Type B pancreatic cell (in vitro differentiated cells): ENCODE measurements around the gene HYAL3. TPM values are rescaled to one million over a fixed set of nuclear protein-coding genes. Genes with fewer than 3 reads are reported as not detected.
A peak's percentile ranks its signal among the peaks of the same experiment; 100 is the strongest.

ENCODE experiments used
- DNase-seq: peaks from one replicate; pipeline ENCODE4 v3.0.0; 2021; ENCODE audit warnings: mixed read lengths; ENCODE audit not compliant: unreplicated experiment; ENCODE audit errors: extremely low spot score
- H3K27ac Mint-ChIP-seq: 2 replicates; pipeline ENCODE4 v1.8.0; 2021; ENCODE audit warnings: mild to moderate bottlenecking, mixed read lengths
- H3K27me3 Mint-ChIP-seq: 2 replicates; pipeline ENCODE4 v1.8.0; 2021; ENCODE audit warnings: mixed read lengths
- H3K36me3 Mint-ChIP-seq: 2 replicates; pipeline ENCODE4 v1.8.0; 2021; ENCODE audit warnings: mixed read lengths
- H3K4me1 Mint-ChIP-seq: one replicate; pipeline ENCODE4 v1.8.0; 2021; ENCODE audit warnings: mixed read lengths; ENCODE audit not compliant: unreplicated experiment
- H3K4me3 Mint-ChIP-seq: 2 replicates; pipeline ENCODE4 v1.8.0; 2021; ENCODE audit warnings: mild to moderate bottlenecking, mixed read lengths
- H3K9me3 Mint-ChIP-seq: 2 replicates; pipeline ENCODE4 v1.8.0; 2021; ENCODE audit warnings: mixed read lengths
- total RNA-seq: library from RNA; stranded (reverse); gene quantifications from 2 replicates; pipeline ENCODE4 v1.2.1, GENCODE V29; 2021; ENCODE audit warnings: low replicate concordance
- TF ChIP-seq, protein P1 (sequence below): fragments of 200-600 bp; sonication (generic); conservative IDR thresholded peaks from 2 replicates; pipeline ENCODE4 v1.5.0; 2021; ENCODE audit warnings: antibody characterized with exemption, mild to moderate bottlenecking

HYAL3 gene
- total RNA-seq, 1 donor from 2014 or later, result 2.9 TPM

DNA sequence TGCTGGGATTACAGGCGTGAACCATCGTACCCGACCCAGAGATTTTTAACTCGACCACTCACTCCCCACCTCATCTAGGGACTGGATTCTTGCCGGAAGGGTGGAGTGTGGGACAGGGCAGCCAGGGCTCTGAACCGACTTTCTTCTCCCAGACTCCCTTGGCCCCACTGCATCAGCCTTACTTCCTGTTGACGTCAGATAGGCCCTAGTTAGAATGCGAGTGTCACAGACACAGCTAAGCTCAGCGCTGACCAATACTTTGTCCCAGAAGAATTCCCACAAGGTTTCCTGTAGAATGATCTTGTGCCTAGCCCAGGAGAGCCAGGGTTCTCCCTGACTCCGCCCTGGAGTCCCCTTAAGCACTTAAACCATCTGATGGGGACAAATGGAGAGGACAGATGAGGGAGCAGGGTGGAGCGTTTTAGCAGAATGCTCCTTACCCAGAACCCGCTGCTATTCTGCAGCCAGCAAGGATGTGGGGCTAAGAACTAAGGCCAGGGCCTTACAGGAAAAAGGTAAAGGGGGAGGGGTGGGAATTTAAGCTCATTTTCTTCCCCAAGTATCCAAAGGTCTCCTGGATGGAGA, 34.6 kb upstream of the HYAL3 start:
- TF ChIP-seq, protein P1, sequence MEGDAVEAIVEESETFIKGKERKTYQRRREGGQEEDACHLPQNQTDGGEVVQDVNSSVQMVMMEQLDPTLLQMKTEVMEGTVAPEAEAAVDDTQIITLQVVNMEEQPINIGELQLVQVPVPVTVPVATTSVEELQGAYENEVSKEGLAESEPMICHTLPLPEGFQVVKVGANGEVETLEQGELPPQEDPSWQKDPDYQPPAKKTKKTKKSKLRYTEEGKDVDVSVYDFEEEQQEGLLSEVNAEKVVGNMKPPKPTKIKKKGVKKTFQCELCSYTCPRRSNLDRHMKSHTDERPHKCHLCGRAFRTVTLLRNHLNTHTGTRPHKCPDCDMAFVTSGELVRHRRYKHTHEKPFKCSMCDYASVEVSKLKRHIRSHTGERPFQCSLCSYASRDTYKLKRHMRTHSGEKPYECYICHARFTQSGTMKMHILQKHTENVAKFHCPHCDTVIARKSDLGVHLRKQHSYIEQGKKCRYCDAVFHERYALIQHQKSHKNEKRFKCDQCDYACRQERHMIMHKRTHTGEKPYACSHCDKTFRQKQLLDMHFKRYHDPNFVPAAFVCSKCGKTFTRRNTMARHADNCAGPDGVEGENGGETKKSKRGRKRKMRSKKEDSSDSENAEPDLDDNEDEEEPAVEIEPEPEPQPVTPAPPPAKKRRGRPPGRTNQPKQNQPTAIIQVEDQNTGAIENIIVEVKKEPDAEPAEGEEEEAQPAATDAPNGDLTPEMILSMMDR, result no peak
- no peak for DNase-seq
- peak overlapping the region; percentile 39 for H3K27ac Mint-ChIP-seq
- H3K36me3 Mint-ChIP-seq, result peaks cover 4% of the 10 kb centered on the region
- H3K4me3 Mint-ChIP-seq, result no peak overlapping the region
- H3K4me1 Mint-ChIP-seq, result peaks cover 17% of the 10 kb centered on the region
- peaks cover 4% of the 10 kb centered on the region for H3K27me3 Mint-ChIP-seq
- no peaks in the 10 kb centered on the region for H3K9me3 Mint-ChIP-seq

DNA sequence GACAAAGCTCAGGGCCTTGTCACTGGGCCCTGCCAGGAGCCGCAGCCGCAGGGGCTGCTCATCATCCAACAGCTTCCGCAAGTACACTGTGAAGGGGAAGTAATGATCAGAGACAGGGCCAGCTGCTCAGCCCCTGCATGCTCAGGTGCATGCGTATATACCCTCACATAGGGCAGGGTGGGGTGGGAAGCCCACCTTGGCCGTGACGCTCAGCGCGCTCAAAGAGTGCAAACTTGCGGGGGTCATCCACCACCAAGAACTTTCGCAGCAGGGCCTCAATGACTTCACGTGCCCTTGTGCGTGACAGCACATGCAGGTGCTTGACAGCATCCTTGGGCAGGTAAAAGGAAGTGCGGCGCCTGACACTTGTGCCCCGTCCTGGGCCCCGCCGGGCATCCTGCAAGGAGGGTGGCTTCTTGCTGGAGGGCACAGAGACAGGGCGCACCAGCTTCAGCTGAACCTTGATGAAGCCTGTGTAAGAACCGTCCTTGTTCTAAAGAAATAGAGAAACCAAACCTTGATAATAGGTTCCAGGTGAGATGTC, 32.2 kb upstream of the HYAL3 start:
- no peak overlapping the region for H3K4me3 Mint-ChIP-seq
- H3K27me3 Mint-ChIP-seq, result no peaks in the 10 kb centered on the region
- TF ChIP-seq, protein P1, result no peak
- no peak overlapping the region for H3K27ac Mint-ChIP-seq
- no peak for DNase-seq
- peaks cover 3% of the 10 kb centered on the region for H3K36me3 Mint-ChIP-seq
- peaks cover 13% of the 10 kb centered on the region for H3K4me1 Mint-ChIP-seq
- H3K9me3 Mint-ChIP-seq, result no peaks in the 10 kb centered on the region

DNA sequence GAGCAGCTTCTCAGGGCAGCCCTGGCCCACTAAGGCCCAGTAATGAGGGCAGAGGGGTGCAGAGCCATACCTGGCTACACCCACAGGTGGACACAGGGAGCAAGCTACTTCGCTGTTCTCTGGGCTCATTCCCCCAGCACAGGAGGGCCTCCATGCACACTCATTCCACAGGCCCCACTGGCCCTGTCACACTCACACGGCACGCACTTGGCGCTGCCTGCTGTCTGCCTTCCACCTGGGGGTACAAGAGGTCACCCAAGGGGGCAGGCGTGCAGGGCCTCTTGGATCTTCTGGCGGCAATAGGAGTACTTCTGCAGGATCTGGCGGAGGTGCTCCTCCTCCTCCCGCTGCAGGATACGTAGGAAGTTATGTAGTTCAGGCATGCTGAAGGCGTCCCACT, 31.1 kb upstream of the HYAL3 start:
- Mint-ChIP-seq H3K9me3 (no peaks in the 10 kb centered on the region), H3K27me3 (no peaks in the 10 kb centered on the region), H3K36me3 (no peaks in the 10 kb centered on the region), H3K27ac (no peak overlapping the region), H3K4me1 (peaks cover 7% of the 10 kb centered on the region), H3K4me3 (no peak overlapping the region)
- TF ChIP-seq, protein P1, result no peak
- DNase-seq, result no peak

DNA sequence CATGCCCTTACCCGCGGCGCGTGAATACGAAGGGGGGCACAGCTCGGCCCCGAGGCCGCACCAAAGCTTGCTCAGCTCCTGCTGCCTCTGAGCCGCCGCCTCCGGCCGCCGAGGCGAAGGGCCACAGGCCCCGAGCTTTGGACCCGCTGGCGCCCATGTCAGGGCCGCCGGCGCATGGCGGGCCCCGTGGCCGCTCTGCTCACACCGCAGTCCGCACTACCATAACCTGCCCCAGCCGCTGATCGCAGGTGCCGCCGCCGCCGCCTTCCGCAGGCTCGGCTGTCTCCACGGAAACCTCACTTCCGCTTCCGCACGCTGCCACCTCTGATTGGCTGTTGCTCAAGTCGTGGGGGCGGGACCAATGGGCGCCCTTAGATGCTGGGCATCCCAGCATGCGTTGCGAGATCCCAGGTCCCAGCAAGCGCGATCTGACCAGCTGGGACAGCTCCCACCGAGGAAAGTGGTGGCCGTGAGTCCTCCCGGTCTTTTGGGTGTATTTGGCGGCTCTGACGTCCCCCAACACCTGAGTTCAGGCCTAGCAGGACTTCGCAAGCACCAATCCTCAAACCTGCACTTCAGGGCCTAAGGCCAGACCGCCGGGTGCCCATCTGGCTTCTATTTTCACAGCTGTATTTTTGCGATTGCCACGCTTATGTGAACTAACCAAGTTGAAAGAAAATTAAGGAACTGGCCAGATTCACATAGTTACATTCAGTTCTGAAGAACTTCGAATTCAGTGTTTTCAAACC, 28.9 kb upstream of the HYAL3 start, which contains the start of gene TUSC2:
TUSC2 (minus strand) TSS at position 281 of the 749 bp plus-strand sequence; CDS start at position 157, 124 bp downstream.
- H3K27me3 Mint-ChIP-seq, result no peaks in the 10 kb centered on the region
- H3K36me3 Mint-ChIP-seq, result peaks cover 4% of the 10 kb centered on the region
- peak; percentile 95 for DNase-seq
- H3K27ac Mint-ChIP-seq, result peak within 1 kb of the TSS; percentile 86
- H3K4me3 Mint-ChIP-seq, result peak within 1 kb of the TSS; percentile 95
- TF ChIP-seq, protein P1, result no peak
- peaks cover 16% of the 10 kb centered on the region for H3K4me1 Mint-ChIP-seq
- H3K9me3 Mint-ChIP-seq, result no peaks in the 10 kb centered on the region

DNA sequence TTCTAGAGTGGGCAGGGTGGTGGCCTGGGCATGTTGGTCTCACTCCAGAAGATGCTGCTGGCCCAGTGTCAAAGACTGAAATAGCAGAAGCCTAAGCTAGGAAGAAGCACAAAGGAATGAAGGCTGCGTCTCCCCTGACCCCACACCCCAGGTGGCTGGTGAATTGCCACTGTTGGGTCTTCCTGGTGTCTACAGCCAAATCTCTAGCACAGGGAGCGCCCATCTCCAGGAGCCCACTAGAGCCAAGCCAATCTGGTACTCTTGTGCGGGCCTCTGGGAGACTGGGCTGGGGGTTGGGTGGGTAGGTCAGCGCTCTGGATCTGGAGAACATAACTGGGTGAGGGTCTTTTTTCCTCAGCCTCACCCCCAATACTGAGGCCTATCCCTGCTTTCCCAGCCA, 27.9 kb upstream of the HYAL3 start:
- Mint-ChIP-seq H3K9me3 (no peaks in the 10 kb centered on the region), H3K4me3 (peak overlapping the region; percentile 95), H3K36me3 (peaks cover 4% of the 10 kb centered on the region), H3K4me1 (peaks cover 16% of the 10 kb centered on the region), H3K27me3 (no peaks in the 10 kb centered on the region), H3K27ac (peak overlapping the region; percentile 21)
- TF ChIP-seq, protein P1, result no peak
- no peak for DNase-seq
